ENCODE results near the gene RPL37.
"Not testable (repeated sequence)": the region's sequence is repeated elsewhere in the genome, so short reads cannot be mapped to it uniquely, and the experiment has no call there.

The RPL37 gene

GRCh38 chr5:40834849-40835787 lies at the start of gene RPL37:
Gene RPL37 (minus strand): TSS chr5:40835222. CDS start chr5:40835185, 37 bp downstream.
- DNase-seq (ENCODE audit: low read depth in 2 of 2), result peak; percentile 94 to 95

- DNase-seq (ENCODE audit: low read depth in 2 of 2), result not testable (repeated sequence)
Observed at GRCh38 chr5:40883051-40883450, 48.0 kb upstream of the RPL37 start.

- no peak for DNase-seq (ENCODE audit: low read depth in 2 of 2)
Observed at GRCh38 chr5:40882291-40882690, 47.3 kb upstream of the RPL37 start.

- peak; percentile 9 to 14 for DNase-seq (ENCODE audit: low read depth in 2 of 2)
Observed at GRCh38 chr5:40879163-40879942, 44.3 kb upstream of the RPL37 start.

GRCh38 chr5:40877371-40877988 lies 42.5 kb upstream of the RPL37 start:
- DNase-seq (ENCODE audit: low read depth in 2 of 2), result no peak

- DNase-seq (ENCODE audit: low read depth in 2 of 2), result no peak
Observed at GRCh38 chr5:40875958-40876357, 40.9 kb upstream of the RPL37 start.

DNA sequence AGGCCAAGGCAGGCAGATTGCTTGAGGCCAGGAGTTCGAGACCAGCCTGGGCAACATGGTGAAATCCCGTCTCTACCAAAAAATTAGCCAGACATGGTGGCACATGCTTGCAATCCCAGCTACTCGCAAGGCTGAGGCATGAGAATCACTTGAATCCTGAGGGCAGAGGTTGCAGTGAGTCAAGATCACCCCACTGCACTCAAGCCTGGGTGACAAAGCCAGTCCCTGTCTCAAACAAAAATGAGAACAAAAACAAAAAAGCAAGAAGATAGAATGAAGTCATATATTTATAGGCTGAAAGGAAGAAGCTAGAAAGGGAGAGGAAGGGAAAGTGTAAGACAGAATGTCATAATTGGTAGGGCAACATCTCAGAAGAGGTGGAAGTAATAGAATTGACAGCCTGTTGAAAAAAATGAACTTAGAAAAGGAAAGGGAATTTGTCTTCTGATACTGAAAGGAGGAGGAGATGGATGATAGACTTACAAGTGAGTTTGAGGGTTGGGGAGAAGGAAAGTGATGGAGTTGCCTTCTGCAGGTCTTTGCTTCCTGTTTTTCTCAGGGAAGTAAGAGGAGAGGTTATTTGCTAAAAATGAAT lies 38.4 kb upstream of the RPL37 start:
- DNase-seq (ENCODE audit: low read depth in 2 of 2), result no peak

- not testable (repeated sequence) for DNase-seq (ENCODE audit: low read depth in 2 of 2)
Observed at GRCh38 chr5:40872253-40872652, 37.2 kb upstream of the RPL37 start.

DNA sequence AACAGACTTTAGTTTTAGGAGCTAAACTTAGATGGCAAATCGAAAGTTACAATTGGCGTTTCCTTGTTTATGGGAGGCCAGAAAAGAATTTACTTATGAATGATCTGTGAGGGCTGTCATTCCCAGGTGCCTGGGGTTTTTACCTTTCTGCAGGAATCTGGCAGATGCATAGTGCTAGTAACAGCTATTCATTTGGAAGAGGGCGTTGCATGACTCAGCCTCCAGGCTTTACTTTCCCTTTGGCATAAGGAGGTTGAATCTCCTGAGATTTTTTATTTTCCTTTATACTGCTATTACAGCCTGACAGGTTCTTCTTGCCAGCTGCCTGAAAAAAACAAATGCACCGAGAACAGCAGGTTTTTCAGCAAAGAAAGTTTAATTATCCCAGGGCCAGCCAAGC lies 36.2 kb upstream of the RPL37 start:
- no peak for DNase-seq (ENCODE audit: low read depth in 2 of 2)

DNA sequence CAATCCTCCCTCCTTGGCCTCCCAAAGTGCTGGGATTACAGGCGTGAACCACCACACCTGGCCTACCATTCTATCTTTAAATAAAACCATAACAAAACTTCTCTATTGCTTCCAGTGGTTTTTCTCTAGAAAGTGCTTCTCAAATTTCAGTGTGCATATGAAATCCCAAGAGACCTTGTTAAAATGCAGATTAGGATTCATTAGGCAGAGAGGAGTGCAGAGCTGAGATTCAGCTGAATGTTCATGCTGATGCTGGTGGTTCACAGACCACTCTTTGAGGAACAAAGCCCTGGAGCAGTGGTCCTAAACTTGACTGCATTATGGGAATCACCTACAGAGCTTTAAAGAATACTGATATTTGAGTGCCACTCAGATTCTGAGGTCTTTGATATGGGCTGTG lies 34.4 kb upstream of the RPL37 start:
- no peak for DNase-seq (ENCODE audit: low read depth in 2 of 2)

DNA sequence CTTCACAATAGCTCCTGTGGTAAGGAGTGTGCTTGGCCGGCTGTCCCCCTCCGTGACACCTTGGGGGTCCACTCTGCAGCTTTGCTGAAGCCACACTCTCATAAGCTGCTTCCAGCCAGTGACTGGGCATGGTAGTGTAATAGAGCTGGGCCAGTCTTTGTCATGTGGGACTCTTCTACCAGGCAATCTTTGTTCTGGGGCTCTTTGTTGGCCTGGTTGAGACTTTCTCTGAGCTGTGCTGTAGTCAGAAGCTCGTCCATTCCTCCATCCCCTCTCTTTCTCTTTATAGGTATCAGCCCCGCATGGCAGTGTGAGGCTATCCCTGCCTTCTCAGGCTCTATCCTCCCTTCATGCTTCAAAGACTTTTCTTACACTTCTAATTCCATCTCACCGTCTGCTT lies 31.8 kb upstream of the RPL37 start:
- DNase-seq (ENCODE audit: low read depth in 2 of 2), result no peak

GRCh38 chr5:40865004-40865403 lies 30.0 kb upstream of the RPL37 start:
- not testable (repeated sequence) for DNase-seq (ENCODE audit: low read depth in 2 of 2)

DNA sequence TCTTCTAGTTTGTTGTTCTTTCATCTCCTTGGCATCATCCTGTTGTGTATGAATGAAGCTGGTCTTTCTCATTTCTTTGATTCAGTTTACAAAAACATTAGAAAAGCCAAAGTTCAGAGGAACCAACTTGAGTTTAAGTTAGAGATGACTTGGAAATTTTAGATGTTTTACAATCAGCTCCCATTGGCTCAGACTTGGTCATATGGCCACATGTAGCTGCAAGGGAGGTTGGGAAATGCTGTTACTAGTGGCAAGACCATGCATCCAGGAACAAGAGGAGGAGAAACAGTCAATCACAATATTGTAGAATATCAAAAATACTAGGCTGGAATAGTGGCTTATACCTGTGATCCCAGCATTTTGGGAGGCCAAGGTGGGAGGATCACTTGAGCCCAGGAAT lies 25.7 kb upstream of the RPL37 start:
- DNase-seq (ENCODE audit: low read depth in 2 of 2), result no peak

GRCh38 chr5:40853632-40854192 lies 18.7 kb upstream of the RPL37 start:
- DNase-seq (ENCODE audit: low read depth in 2 of 2), result no peak

GRCh38 chr5:40847525-40847924 lies 12.5 kb upstream of the RPL37 start:
- no peak for DNase-seq (ENCODE audit: low read depth in 2 of 2)

DNA sequence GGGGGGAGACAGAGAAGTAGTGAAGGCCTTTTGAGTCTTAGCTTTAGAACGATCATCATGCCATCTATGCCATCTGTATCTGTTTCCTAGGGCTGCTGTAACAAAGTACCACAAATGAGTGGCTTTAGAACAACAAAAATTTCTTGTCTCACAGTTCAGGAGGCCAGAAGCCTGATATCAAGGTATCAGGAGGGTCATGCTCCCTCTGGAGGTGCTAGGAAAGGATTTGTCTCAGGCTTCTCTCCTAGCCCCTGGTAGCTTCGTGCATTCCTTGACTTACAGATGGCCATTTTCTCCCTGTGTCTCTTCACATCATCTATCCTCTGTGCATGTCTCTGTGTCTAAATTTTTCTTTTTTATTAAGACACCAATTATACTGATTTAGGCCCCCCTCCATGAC lies 11.3 kb upstream of the RPL37 start:
- DNase-seq (ENCODE audit: low read depth in 2 of 2), result no peak

DNA sequence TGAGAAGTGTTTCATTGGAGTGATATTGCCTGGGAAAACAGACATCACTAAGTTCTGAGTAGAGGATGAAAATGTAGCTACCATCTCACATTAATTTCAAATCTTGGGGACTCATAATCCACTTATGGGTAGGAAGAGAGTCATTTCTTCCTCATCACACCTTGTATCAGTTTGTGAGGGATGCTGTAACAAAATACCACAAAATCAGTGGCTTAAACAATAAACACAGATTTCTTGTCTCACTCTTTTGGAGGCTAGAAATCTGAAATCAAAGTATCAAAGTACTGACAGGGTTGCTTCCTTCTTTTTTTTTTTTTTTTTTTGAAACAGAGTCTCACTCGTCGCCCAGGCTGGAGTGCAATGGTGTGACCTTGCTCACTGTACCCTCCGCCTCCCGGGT lies 9.5 kb upstream of the RPL37 start:
- DNase-seq (ENCODE audit: low read depth in 2 of 2), result no peak

GRCh38 chr5:40842351-40842750 lies 7.3 kb upstream of the RPL37 start:
- no peak for DNase-seq (ENCODE audit: low read depth in 2 of 2)

GRCh38 chr5:40841068-40841805 lies 6.2 kb upstream of the RPL37 start, which contains the start of gene CARD6:
Gene CARD6 (plus strand): TSS chr5:40841367. CDS start chr5:40841383, 16 bp downstream.
- DNase-seq (ENCODE audit: low read depth in 2 of 2), result no peak

DNA sequence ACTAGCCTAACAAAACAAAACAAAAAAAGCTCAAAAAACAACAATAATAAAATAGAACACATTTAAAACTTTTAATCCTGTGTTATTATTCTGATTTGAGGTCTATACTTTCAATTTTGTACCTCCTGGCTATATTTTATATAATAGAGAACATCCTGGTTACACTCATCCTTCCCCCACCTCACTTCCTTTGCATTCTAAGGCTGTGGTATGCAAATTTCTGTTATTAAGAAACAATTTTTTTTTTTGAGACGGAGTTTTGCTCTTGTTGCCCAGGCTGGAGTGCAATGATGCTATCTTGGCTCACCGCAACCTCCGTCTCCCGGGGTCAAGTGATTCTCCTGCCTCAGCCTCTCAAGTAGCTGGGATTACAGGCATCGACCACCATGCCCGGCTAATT lies 3.1 kb upstream of the RPL37 start:
- DNase-seq (ENCODE audit: low read depth in 2 of 2), result no peak

DNA sequence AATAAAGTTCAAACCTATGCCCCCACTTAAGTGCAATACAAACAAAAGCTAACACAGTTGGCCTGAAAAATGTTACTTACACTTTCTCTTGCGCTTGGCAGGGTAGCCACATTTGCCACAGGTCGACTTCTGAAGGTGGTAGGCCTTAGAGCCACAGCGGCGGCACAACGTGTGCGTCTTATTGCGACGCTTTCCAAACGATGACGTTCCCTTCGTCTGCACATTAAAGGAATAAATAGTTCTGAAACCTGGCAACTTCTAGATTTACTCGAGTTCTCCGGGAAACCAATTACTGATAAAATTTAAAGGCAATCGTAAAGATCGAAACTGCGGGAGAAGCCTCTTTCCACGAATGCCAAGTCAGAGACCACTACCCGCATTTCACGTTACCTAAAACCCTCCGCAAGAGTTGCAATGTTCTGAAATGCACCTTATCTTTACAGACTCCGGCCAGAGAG lies 602 bp downstream of the RPL37 start:
- DNase-seq (ENCODE audit: low read depth in 2 of 2), result no peak

All from fibroblast of skin of left quadriceps (primary cell).